ENCODE data around the gene EXOC2.

Gene EXOC2

DNA sequence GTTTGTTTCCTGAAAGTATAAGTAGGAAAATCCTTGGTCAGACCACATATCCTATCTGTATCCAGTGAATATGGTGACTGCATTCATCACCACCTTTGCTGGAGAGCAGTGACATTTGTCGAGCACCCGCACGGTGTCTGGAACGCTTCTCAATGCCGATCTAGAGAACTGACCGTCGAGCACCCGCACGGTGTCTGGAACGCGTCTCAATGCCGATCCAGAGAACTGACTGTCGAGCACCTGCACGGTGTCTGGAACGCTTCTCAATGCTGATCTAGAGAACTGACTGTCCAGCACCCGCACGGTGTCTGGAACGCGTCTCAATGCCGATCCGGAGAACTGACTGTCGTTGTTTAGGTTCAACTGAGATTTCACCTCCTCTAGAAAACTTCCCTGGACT is 103.8 kb downstream of the EXOC2 start:
- TF ChIP-seq, protein P1, sequence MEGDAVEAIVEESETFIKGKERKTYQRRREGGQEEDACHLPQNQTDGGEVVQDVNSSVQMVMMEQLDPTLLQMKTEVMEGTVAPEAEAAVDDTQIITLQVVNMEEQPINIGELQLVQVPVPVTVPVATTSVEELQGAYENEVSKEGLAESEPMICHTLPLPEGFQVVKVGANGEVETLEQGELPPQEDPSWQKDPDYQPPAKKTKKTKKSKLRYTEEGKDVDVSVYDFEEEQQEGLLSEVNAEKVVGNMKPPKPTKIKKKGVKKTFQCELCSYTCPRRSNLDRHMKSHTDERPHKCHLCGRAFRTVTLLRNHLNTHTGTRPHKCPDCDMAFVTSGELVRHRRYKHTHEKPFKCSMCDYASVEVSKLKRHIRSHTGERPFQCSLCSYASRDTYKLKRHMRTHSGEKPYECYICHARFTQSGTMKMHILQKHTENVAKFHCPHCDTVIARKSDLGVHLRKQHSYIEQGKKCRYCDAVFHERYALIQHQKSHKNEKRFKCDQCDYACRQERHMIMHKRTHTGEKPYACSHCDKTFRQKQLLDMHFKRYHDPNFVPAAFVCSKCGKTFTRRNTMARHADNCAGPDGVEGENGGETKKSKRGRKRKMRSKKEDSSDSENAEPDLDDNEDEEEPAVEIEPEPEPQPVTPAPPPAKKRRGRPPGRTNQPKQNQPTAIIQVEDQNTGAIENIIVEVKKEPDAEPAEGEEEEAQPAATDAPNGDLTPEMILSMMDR (conservative IDR thresholded peaks at IDR 0.05) = no peak
- TF ChIP-seq ZFX (IDR thresholded peaks at IDR 0.05) = no peak

DNA sequence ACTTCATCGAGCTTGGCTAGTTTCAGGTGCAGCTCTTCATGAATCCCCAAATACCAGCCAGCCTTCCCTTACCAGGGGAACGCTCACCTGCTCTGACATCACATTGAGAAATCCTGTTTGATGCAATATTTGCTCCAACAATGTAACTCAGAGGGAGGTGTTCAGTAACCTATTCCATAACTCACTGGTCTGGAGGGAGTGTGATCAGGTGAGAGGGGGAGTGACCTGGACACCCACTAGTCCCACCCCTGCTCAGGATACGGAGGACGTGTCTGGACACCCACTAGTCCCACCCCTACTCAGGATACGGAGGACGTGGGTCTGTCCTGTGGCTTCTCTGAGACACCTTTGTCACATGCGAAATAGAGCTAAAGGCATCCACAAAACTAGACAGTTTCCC is 106.4 kb downstream of the EXOC2 start:
- H3K27ac ChIP-seq = no peak overlapping the region
- TF ChIP-seq ZFX (IDR thresholded peaks at IDR 0.05) = no peak
- TF ChIP-seq, protein P1 (conservative IDR thresholded peaks at IDR 0.05) = no peak

More for the DNA sequence above, 103.8 kb downstream of the EXOC2 start:
- H3K27ac ChIP-seq = no peak overlapping the region

DNA sequence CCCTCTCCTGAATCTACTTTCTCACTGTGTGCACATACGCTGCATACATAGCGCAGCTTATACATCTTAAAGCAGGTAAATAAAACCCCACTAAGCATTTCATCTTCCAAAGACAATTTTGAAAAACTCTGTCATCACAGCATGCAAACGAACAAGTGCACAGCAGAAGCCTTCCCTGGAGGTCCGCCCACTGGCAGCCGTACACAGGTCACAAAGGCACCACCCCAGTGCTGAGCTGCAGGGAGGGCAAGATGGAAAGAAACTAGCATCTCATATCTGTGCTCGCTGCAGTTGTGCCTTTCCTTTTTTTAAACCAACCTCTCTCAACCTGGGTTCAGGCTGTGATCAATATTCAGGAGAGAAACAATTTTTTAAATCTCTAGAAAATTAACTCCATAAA is 109.3 kb downstream of the EXOC2 start:
- TF ChIP-seq, protein P1 (conservative IDR thresholded peaks at IDR 0.05) = no peak
- no peak overlapping the region for H3K27ac ChIP-seq

DNA sequence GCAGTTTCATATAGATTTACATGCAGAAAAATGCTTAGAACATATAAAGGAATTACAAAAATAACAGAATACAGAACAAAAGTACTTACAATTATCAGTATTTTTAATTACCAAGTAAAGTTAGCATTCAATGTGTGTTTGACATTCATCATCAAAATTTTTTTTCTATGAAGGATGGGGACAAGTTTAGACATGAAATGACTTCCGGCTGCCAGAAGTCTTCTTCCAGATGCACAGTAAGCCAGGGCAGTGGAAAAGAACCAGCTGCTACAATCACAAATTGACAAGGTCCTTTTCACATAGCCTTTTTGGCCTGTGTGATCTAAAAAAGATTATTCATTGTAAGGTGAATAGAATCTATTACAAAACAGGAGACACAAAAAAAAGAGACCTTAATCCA is 109.8 kb downstream of the EXOC2 start:
- TF ChIP-seq, protein P1 (conservative IDR thresholded peaks at IDR 0.05) = no peak
- TF ChIP-seq ZFX (IDR thresholded peaks at IDR 0.05) = no peak
- H3K27ac ChIP-seq = no peak overlapping the region

DNA sequence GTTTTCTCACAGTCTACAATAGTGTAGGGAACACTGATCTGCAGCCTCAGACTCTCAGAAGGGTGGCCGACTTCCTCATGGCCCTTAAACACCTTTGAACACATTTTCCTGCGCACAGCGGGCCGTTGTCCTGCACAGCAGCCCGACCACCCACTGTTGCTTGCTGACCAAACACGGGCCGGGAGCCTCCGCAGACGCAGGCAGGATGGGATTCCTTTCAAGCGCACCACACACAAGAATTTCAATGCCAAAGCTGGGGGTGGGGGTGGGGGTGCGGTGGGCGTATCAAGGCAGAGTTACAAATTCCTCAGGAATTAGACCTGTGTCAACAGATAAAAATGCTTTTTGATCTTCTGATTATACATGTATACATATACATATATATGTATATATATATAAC is 110.6 kb downstream of the EXOC2 start:
- H3K27ac ChIP-seq = no peak overlapping the region
- TF ChIP-seq, protein P1 (conservative IDR thresholded peaks at IDR 0.05) = no peak
- no peak for TF ChIP-seq ZFX (IDR thresholded peaks at IDR 0.05)

DNA sequence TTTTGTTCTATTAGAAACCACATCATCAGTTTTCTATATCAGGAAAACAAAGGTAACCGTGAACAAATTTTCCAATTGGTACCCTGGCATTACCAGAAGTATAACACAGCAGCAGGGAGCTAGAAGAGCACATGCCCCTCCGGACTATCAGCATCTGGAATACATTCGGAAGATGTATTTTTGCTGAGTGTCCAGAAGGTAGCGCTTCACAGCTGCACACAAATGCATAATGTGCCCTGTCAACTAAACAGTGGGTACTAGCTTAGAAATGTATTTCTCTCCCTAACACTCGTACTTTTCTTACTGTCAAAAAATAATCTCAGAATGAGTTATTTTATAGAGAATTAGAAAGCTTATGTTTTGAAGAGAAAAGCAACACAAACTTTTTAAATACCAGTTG is 113.6 kb downstream of the EXOC2 start:
- H3K27ac ChIP-seq = no peak overlapping the region
- TF ChIP-seq, protein P1 (conservative IDR thresholded peaks at IDR 0.05) = peak; percentile 66
- TF ChIP-seq ZFX (IDR thresholded peaks at IDR 0.05) = no peak

DNA sequence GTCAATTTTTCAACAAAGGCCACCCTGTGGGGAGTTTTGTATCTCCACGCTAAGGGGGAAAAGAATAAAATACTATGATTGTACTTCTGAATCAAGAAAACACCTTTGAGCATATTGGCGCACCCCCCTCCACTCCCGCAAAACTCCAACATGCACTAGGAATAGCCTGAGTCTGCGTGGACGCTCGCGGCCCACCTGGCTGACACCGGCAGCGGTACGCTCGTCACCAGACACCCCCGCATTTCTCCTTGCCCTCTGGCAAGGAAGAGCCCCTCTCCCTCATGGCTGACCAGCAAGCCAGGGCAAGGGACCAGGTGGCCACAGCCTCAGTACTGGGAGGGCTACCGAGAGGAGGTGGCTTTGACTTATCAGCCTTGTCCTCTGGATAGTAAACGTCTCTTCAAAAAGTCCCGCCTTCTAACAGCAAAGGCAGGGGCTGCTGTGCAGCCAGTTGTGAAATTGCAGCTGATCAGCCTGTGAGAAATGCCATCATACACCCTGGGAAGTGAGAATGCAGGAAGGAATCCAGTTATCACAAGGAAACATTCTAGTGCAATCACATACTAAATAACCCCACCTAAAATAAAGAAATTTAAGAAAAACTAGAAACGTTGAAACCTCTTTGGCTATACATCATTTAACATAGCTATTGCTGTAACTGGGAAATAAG is 120.2 kb downstream of the EXOC2 start:
- TF ChIP-seq ZFX (IDR thresholded peaks at IDR 0.05) = no peak
- TF ChIP-seq, protein P1 (conservative IDR thresholded peaks at IDR 0.05) = no peak
- H3K27ac ChIP-seq = no peak overlapping the region

Measured in C4-2B (cell line).